Measurements from ENCODE around the gene ZC3H18. TPM values are rescaled to one million over a fixed set of nuclear protein-coding genes. Genes with fewer than 3 reads are reported as not detected.

The ZC3H18 gene
- total RNA-seq, 1 experiment from 2014 or later: 57.8 TPM

- ChIA-PET POLR2A (interaction anchor here (1.0 kb wide), 2 partner anchors 69 to 111 kb away, joined by 3 read pairs; no protein-coding TSS in a partner anchor), CTCF (interaction anchor here (1.3 kb wide), 2 partner anchors 9 to 74 kb away, joined by 5 to 7 read pairs; no protein-coding TSS in a partner anchor), RAD21 (ENCODE audit: low non-redundant PET in 1 of 2, low total read pairs in 2 of 2, uncharacterized antibody in 2 of 2, unreplicated experiment in 2 of 2) (no interaction called here)
- H3K9me3 ChIP-seq (ENCODE audit: control insufficient read depth in 1 of 2, insufficient read depth in 1 of 2, low read depth in 1 of 2, low read length in 2 of 2): no peaks in the 10 kb centered on the region
- no peaks in the 10 kb centered on the region for H4K20me1 ChIP-seq (ENCODE audit: insufficient read depth)
- intact Hi-C loops (cut with micrococcal nuclease): no loop called here
- peaks cover 4 to 21% of the 10 kb centered on the region in 2 experiments; a peak in 3 of 4 replicates for H3K4me1 ChIP-seq (ENCODE audit: control insufficient read depth in 1 of 2, insufficient read depth in 2 of 2, low read length in 2 of 2)
- H3K9ac ChIP-seq (ENCODE audit: low read length): peak within 1 kb of the TSS; percentile 92
- peaks cover 36% of the 10 kb centered on the region for H3K79me2 ChIP-seq (ENCODE audit: insufficient read depth, low read length)
- no peaks in the 10 kb centered on the region for H3K9me2 ChIP-seq (ENCODE audit: insufficient read depth)
- H3K27me3 ChIP-seq (ENCODE audit: insufficient read depth, low read length): no peaks in the 10 kb centered on the region
- H2AFZ ChIP-seq (ENCODE audit: low read depth, low read length, poor library complexity, severe bottlenecking): no peak within 1 kb of the TSS
- DNase-seq (ENCODE audit: low read depth, low spot score): peak; percentile 98
- H3K4me2 ChIP-seq (ENCODE audit: low read length): peak within 1 kb of the TSS; percentile 92
- H3K36me3 ChIP-seq (ENCODE audit: control insufficient read depth in 1 of 2, insufficient read depth in 2 of 2, low read length in 2 of 2): peaks cover under 1 to 3% of the 10 kb centered on the region in 2 experiments; a peak in 1 of 4 replicates
- H3K27ac ChIP-seq (ENCODE audit: low read depth, low read length): peak within 1 kb of the TSS; percentile 96
- H3K4me3 ChIP-seq (replicated peaks in 1 of 2; ENCODE audit: low read depth in 1 of 2, low read length in 2 of 2): peak within 1 kb of the TSS; percentile 73 to 98
- ATAC-seq: peak; percentile 97
- no TSS peak for BruUV-seq (replicated peaks)
- TF ChIP-seq EZH2 (IDR thresholded peaks at IDR 0.05) (no peak), SP1 (IDR thresholded peaks at IDR 0.05; ENCODE audit: low read depth) (peak; percentile 99), ZNF274 (IDR thresholded peaks at IDR 0.05; ENCODE audit: low read depth, low read length) (no peak), EGR1 (IDR thresholded peaks at IDR 0.05; ENCODE audit: low read depth) (no peak), CBX3 (IDR thresholded peaks at IDR 0.05; ENCODE audit: low read depth) (no peak), TCF7L2 (IDR thresholded peaks at IDR 0.05; ENCODE audit: borderline replicate concordance, extremely low read depth, insufficient read depth, insufficient read length) (peak; percentile 66), MAX (IDR thresholded peaks at IDR 0.05) (peak; percentile 69), POLR2AphosphoS5 (IDR thresholded peaks at IDR 0.05; ENCODE audit: low read depth, low read length) (peak; percentile 96), ZBTB33 (IDR thresholded peaks at IDR 0.05; ENCODE audit: extremely low read depth, insufficient replicate concordance, low read length) (no peak), SRF (IDR thresholded peaks at IDR 0.05; ENCODE audit: low read depth) (no peak), FOSL1 (IDR thresholded peaks at IDR 0.05; ENCODE audit: low read depth) (no peak), JUND (IDR thresholded peaks at IDR 0.05) (no peak), SIN3A (IDR thresholded peaks at IDR 0.05; ENCODE audit: low read depth) (peak; percentile 87; the same call in 1 of the 2 replicates), EZH2phosphoT487 (IDR thresholded peaks at IDR 0.05; ENCODE audit: borderline replicate concordance) (no peak), POLR2A (IDR thresholded peaks at IDR 0.05; ENCODE audit: borderline replicate concordance, extremely low read depth, insufficient read depth, insufficient read length) (peak; percentile 87), ZFX (IDR thresholded peaks at IDR 0.05) (peak; percentile 44; the same call in 1 of the 2 replicates), ELF1 (IDR thresholded peaks at IDR 0.05; ENCODE audit: borderline replicate concordance, low read depth) (no peak), RAD21 (IDR thresholded peaks at IDR 0.05; ENCODE audit: low read depth) (no peak), CTCF (IDR thresholded peaks at IDR 0.05 in 2 of 3, conservative IDR thresholded peaks at IDR 0.05 in 1 of 3; ENCODE audit: borderline replicate concordance in 1 of 3, insufficient read depth in 1 of 3, low read depth in 2 of 3, low read length in 2 of 3) (0 out of 6 replicates have a peak, but pooled peaks of 1 of the 3 experiments have one; percentile 1), YY1 (IDR thresholded peaks at IDR 0.05; ENCODE audit: extremely low read depth, insufficient replicate concordance, low read depth, low read length) (no peak), CEBPB (IDR thresholded peaks at IDR 0.05; ENCODE audit: low read depth) (no peak)
These were observed 92.8 kb downstream of the ZC3H18 start, which contains the start of gene MVD for GRCh38 chr16:88662843-88663606. Gene MVD (minus strand): TSS chr16:88663091. CDS start chr16:88663080, 11 bp downstream.
